Activated T-helper 1 cell treated with anti-CD3 and anti-CD28 coated beads, Interleukin-12 subunit alpha, Interleukin-12 subunit beta, Interleukin-2, Interleukin-4 antibody, amounts not matched to agents 30 ng/mL and 10 ng/mL and 1 ng/mL, durations not matched to agents 14 hours and 24 hours and 36 hours (primary cell): Measurements from ENCODE around the gene SREBF2. TPM values are rescaled to one million over a fixed set of nuclear protein-coding genes. Genes with fewer than 3 reads are reported as not detected.
"Not testable (repeated sequence)": the region's sequence is repeated elsewhere in the genome, so short reads cannot be mapped to it uniquely, and the experiment has no call there.

Source experiments
- DNase-seq: peaks from one replicate; pipeline ENCODE4 v3.0.0; 2021; ENCODE audit warnings: low spot score
- H3K27ac Mint-ChIP-seq: one replicate; pipeline ENCODE4 v1.8.0; 2021; ENCODE audit warnings: mild to moderate bottlenecking, mixed read lengths
- H3K27me3 Mint-ChIP-seq: one replicate; pipeline ENCODE4 v1.8.0; 2022; ENCODE audit warnings: mild to moderate bottlenecking, moderate library complexity, mixed read lengths; ENCODE audit not compliant: insufficient read depth
- H3K36me3 Mint-ChIP-seq: one replicate; pipeline ENCODE4 v1.8.0; 2021; ENCODE audit warnings: low read depth, mixed read lengths
- H3K4me1 Mint-ChIP-seq: one replicate; pipeline ENCODE4 v1.8.0; 2021; ENCODE audit warnings: low read depth, mixed read lengths
- H3K4me3 Mint-ChIP-seq: one replicate; pipeline ENCODE4 v1.8.0; 2021; ENCODE audit warnings: mild to moderate bottlenecking, moderate library complexity, mixed read lengths
- H3K9me3 Mint-ChIP-seq: one replicate; pipeline ENCODE4 v1.8.0; 2021; ENCODE audit warnings: mixed read lengths
- intact Hi-C: fragments of 100-400 bp; cut with micrococcal nuclease; formaldehyde crosslinking; loops from one replicate; pipeline ENCODE4 v1.15.1; 2024
- total RNA-seq: library from RNA; stranded (reverse); gene quantifications from 2 replicates; pipeline ENCODE4 v1.2.3, GENCODE V29; 2022

The SREBF2 gene
- total RNA-seq, 1 donor from 2014 or later = 245 TPM

DNA sequence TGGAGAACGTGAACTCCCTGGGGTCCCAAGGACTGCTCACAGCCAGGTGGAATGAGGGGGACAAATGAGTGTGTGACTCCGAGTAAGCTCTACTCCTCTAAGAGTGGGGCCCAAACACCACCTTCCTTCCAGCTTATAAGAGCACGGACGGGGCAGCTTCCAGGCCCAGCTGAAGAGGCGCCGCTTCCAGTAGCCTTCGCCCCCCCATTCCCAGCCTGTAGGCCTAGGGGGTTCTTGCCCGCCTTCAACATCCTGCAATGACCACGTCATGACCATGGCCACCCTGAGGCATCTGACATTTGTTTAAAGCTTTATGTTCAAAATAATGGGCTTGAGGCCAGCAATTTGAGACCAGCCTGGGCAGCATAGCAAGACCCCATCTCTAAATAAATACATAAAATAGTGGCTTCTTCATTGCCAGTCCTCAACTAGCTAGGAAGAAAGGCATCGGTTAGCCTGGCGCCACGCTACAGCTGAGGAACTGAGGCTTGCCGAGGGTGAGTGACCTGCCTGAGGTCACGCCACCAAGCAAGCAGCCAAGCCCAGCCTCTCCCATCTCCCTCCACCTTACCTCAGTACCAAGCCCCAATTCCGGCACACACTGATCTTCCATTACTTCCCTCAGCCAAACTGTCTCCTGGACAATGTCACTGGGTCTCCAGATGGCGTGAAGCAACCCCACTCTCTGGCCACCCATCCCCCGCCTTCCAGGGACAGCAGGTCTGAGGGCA, 101.5 kb downstream of the SREBF2 start:
- no peaks in the 10 kb centered on the region for H3K9me3 Mint-ChIP-seq

DNA sequence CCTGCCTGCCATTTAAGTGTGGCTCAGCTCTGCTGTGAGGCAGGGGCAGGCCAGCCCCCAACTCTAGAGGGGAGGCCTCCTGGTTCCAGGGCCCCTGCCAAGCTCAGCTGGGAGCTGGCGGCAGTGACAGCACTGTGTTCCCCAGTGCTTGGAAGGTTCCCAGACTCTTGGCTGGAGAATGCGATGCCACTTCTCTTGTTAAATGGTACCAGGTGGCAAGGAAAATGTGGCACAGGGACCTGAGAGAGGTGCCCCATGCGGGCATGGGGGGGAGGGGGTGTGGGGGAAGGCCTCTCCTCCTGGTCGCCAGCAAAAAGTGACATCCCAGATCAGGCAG, 102.1 kb downstream of the SREBF2 start:
- H3K27me3 Mint-ChIP-seq = no peaks in the 10 kb centered on the region
- intact Hi-C loops = no loop called here
- H3K36me3 Mint-ChIP-seq = peaks cover 10% of the 10 kb centered on the region
- DNase-seq = no peak
- H3K27ac Mint-ChIP-seq = no peak overlapping the region
- H3K4me3 Mint-ChIP-seq = no peak overlapping the region
- peaks cover 11% of the 10 kb centered on the region for H3K4me1 Mint-ChIP-seq
- H3K9me3 Mint-ChIP-seq = no peaks in the 10 kb centered on the region

More for the DNA sequence above, 101.5 kb downstream of the SREBF2 start:
- no peak overlapping the region for H3K4me3 Mint-ChIP-seq
- H3K36me3 Mint-ChIP-seq = peaks cover 9% of the 10 kb centered on the region
- H3K27me3 Mint-ChIP-seq = no peaks in the 10 kb centered on the region
- peaks cover 5% of the 10 kb centered on the region for H3K4me1 Mint-ChIP-seq
- DNase-seq = no peak
- intact Hi-C loops = no loop called here
- peak overlapping the region; percentile 44 for H3K27ac Mint-ChIP-seq

GRCh38 chr22:41935509-41935908, 102.6 kb downstream of the SREBF2 start:
- Mint-ChIP-seq H3K4me1 (peaks cover 16% of the 10 kb centered on the region), H3K36me3 (peaks cover 11% of the 10 kb centered on the region), H3K27me3 (no peaks in the 10 kb centered on the region), H3K27ac (no peak overlapping the region), H3K4me3 (no peak overlapping the region), H3K9me3 (no peaks in the 10 kb centered on the region)
- intact Hi-C loops = no loop called here
- DNase-seq = no peak

GRCh38 chr22:41936894-41937169, 103.9 kb downstream of the SREBF2 start:
- H3K27ac Mint-ChIP-seq = no peak overlapping the region
- no peaks in the 10 kb centered on the region for H3K9me3 Mint-ChIP-seq
- H3K4me1 Mint-ChIP-seq = peaks cover 29% of the 10 kb centered on the region
- no peaks in the 10 kb centered on the region for H3K27me3 Mint-ChIP-seq
- no peak for DNase-seq
- peaks cover 23% of the 10 kb centered on the region for H3K36me3 Mint-ChIP-seq
- intact Hi-C loops = no loop called here
- no peak overlapping the region for H3K4me3 Mint-ChIP-seq

- Mint-ChIP-seq H3K27ac (peak overlapping the region; percentile 100), H3K4me3 (peak overlapping the region; percentile 85), H3K27me3 (no peaks in the 10 kb centered on the region), H3K36me3 (peaks cover 43% of the 10 kb centered on the region), H3K9me3 (no peaks in the 10 kb centered on the region), H3K4me1 (peaks cover 46% of the 10 kb centered on the region)
- DNase-seq = peak; percentile 93
- intact Hi-C loops = loop anchor here (1.0 to 10.0 kb wide), 8 partner anchors 21 to 495 kb away; partner anchors contain the start of genes PHETA2, SNU13 and TOB2
These were observed 107.3 kb downstream of the SREBF2 start for GRCh38 chr22:41939981-41940831.

GRCh38 chr22:41940832-41941765, 108.2 kb downstream of the SREBF2 start:
- peaks cover 48% of the 10 kb centered on the region for H3K36me3 Mint-ChIP-seq
- H3K4me3 Mint-ChIP-seq = peak overlapping the region; percentile 85
- H3K9me3 Mint-ChIP-seq = no peaks in the 10 kb centered on the region
- no peaks in the 10 kb centered on the region for H3K27me3 Mint-ChIP-seq
- H3K4me1 Mint-ChIP-seq = peaks cover 53% of the 10 kb centered on the region
- intact Hi-C loops = loop anchor here (1.0 to 10.0 kb wide), 13 partner anchors 22 to 496 kb away; partner anchors contain the start of genes CCDC134, PHETA2, SNU13 and TOB2
- DNase-seq = peak; percentile 82
- peak overlapping the region; percentile 100 for H3K27ac Mint-ChIP-seq

DNA sequence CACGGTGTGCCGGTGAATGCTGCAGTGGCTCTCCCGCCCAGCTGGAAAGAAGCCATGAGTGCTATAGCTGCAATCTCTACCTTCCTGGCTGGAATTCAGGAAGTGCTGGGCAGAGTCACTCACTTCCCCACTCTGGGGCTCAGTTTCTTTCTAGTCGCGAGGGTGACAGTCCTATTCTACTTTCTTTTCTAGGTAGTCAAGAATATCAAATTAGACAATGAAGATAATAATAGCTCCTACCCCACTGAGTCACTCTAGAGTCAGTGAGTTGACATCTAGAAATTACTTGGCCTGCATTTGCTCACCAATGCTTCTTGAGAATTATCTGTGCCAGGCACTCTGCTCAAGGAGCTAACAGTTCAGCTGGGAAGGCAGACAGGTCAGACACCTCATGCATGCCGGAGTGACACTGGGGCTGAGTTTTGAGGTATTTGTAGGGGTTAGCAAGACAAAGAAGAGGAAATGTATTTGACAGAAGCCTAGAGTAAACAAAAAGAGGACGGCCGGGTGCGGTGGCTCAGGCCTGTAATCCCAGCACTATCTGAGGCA, 110.8 kb downstream of the SREBF2 start:
- Mint-ChIP-seq H3K27me3 (no peaks in the 10 kb centered on the region), H3K36me3 (peaks cover 41% of the 10 kb centered on the region), H3K4me3 (peak overlapping the region; percentile 73), H3K4me1 (peaks cover 67% of the 10 kb centered on the region), H3K27ac (peak overlapping the region; percentile 90), H3K9me3 (no peaks in the 10 kb centered on the region)
- DNase-seq = no peak
- intact Hi-C loops = loop anchor here (10.0 kb wide), 1 partner anchor 499 kb away; the partner anchor contains the start of gene TOB2

GRCh38 chr22:41946629-41947423, 113.9 kb downstream of the SREBF2 start, which contains the start of gene CENPM:
Gene CENPM (minus strand): TSS chr22:41947152. CDS start chr22:41947076, 76 bp downstream.
- Mint-ChIP-seq H3K27me3 (no peaks in the 10 kb centered on the region), H3K36me3 (peaks cover 25% of the 10 kb centered on the region), H3K9me3 (no peaks in the 10 kb centered on the region), H3K4me3 (peak within 1 kb of the TSS; percentile 92), H3K27ac (peak within 1 kb of the TSS; percentile 93), H3K4me1 (peaks cover 47% of the 10 kb centered on the region)
- intact Hi-C loops = loop anchor here (1.0 to 10.0 kb wide), 8 partner anchors 10 to 502 kb away; partner anchors contain the start of genes NAGA, NDUFA6, SMDT1 and TOB2
- DNase-seq = peak; percentile 93

GRCh38 chr22:41947424-41948080, 114.6 kb downstream of the SREBF2 start:
- intact Hi-C loops = loop anchor here (1.0 to 10.0 kb wide), 4 partner anchors 10 to 503 kb away; partner anchors contain the start of genes NAGA and TOB2
- Mint-ChIP-seq H3K4me3 (peak overlapping the region; percentile 92), H3K36me3 (peaks cover 21% of the 10 kb centered on the region), H3K9me3 (no peaks in the 10 kb centered on the region), H3K4me1 (peaks cover 43% of the 10 kb centered on the region), H3K27ac (peak overlapping the region; percentile 93), H3K27me3 (no peaks in the 10 kb centered on the region)
- DNase-seq = no peak

- H3K36me3 Mint-ChIP-seq = peaks cover 16% of the 10 kb centered on the region
- intact Hi-C loops = loop anchor here (10.0 kb wide), 1 partner anchor 503 kb away; the partner anchor contains the start of gene TOB2
- no peaks in the 10 kb centered on the region for H3K9me3 Mint-ChIP-seq
- no peak for DNase-seq
- peaks cover 43% of the 10 kb centered on the region for H3K4me1 Mint-ChIP-seq
- H3K4me3 Mint-ChIP-seq = peak overlapping the region; percentile 92
- H3K27me3 Mint-ChIP-seq = no peaks in the 10 kb centered on the region
- H3K27ac Mint-ChIP-seq = no peak overlapping the region
These were observed 115.2 kb downstream of the SREBF2 start for GRCh38 chr22:41948142-41948541.

GRCh38 chr22:41948928-41949296, 116.0 kb downstream of the SREBF2 start:
- Mint-ChIP-seq H3K4me1 (peaks cover 40% of the 10 kb centered on the region), H3K36me3 (peaks cover 10% of the 10 kb centered on the region)
- H3K27me3 Mint-ChIP-seq, DNase-seq, H3K27ac Mint-ChIP-seq, H3K9me3 Mint-ChIP-seq, H3K4me3 Mint-ChIP-seq: not testable (repeated sequence)
- intact Hi-C loops = loop anchor here (10.0 kb wide), 1 partner anchor 504 kb away; the partner anchor contains the start of gene TOB2
